ENCODE data around the gene NDUFA11.

Gene NDUFA11

DNA sequence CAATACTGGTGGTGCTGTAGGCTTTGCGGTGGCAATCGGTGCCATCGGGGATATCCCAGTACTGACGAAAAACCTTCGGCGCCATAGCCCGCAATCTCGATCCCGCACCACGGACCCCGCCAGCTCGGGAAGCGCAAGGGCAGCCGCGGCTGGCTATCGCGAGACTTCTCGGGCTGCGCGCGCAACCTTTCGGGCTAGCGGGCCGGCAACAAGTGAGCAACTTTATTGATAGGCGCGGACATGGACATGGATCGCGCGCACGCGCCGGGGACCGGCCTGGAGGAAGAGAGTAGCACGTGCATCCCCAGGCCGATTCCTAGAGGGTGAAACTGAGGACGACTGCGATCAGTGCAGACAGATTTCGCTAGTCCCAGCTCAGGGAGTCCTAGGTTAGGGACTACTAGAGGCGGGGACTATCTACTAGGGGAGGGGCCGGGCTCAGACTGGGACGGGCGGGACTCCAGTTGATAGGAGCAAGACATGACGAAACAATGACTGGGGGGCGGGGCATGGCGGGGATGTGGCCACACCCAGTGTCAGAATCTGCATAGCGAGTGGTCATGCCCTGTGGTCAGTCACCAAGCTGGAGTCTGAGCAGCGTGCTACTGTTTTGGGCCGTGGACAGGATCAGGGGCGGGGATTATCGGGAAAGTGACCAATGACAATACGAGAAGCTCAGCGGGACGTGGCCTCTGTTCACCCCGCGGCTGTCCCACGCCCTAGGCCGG lies at the start of gene NDUFA11:
NDUFA11 (minus strand) TSS at position 167 of the 728 bp plus-strand sequence; CDS start at position 85, 82 bp downstream.
- no peak for DNase-seq (ENCODE audit: low read depth)

DNA sequence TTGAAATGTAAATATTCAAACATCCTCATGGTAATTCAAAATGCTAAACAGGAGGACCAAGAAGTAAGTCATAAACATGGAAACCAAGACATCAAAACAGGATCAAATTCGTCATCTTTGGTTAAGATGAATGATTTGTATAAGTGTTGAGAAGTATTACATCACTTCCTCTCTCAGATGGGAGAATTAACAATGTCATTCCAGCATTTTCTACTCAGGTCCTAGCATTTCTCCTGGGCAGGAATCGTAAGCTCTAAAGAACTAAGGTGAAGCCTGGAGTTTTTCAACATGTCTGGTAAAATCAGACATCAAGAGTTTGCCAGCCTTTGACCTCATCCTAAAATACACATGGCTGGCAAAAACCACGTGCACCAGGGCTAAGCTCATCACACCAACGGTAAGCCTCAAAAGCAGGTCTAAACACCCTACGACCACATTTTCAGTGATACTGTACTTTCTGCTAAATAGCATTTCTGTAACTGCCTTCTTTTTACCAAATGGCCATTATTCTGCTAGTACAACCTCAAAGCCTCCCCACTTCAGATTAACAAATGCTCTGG lies 49.5 kb upstream of the NDUFA11 start:
- peak; percentile 64 for DNase-seq (ENCODE audit: low read depth)

DNA sequence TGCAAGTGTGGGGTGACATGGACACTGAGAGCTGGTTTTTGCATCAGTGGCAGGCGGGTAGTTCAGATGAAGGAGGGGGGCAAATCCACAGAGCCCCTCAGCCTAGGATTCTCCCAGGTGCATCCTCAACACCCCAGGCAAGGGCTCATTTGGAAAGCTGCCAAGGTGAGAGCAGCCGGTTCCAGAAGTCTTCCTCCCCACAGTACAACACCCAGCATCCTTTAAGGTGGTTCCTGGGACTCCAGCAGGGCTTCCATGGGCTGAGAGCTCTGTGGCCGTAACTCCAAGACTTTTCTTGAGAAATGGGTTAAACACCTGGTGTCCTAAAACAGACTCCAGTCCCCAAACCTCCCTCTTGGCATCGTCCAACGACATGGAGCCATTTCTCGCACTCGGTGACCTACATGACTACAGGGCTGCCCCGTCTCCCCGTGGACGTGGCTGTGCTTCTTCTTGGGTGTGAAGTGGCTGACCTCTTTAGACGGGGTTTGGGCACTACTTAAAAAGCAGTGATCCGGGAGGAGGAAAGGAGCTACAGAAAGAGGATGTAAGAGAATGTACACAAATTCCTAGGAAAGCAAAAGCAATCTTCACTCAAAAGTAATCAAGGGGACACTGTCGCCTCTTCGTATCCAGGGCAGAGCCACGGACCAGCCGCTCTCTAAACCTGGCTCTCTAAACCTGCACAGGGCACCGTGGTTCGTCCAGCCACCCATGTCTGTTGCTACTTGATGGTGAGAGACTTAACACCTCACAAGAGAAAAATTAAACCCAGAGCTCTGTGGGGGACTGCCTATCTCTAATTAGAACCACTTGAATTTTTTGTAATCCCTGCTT lies 48.8 kb upstream of the NDUFA11 start:
- no peak for DNase-seq (ENCODE audit: low read depth)

DNA sequence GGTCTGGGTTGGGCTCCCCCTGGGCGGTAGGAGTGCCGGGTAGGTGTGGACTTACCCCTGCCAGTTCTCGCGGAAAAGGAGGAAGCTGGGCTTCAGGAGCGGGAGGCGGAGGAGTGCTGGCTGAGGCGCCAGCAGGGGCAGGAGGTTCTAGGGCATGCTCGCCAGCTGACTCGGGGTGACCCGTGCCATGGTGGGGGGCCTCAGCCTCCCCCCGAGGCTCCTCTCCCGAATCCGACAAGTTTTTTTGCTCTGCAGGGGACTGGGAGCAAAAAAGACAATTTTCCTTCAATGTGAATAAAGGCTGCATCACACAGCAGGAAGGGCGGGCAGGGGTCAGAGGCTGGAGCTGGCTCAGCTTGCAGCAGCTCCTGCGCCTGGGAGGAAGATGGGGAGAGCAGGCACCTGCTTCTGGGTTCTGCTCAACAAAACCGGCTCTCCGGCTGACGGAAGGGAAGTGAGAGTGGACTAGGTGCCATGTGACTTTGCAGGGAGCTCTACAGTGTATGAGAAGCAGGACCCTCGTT lies 47.8 kb upstream of the NDUFA11 start:
- no peak for DNase-seq (ENCODE audit: low read depth)

DNA sequence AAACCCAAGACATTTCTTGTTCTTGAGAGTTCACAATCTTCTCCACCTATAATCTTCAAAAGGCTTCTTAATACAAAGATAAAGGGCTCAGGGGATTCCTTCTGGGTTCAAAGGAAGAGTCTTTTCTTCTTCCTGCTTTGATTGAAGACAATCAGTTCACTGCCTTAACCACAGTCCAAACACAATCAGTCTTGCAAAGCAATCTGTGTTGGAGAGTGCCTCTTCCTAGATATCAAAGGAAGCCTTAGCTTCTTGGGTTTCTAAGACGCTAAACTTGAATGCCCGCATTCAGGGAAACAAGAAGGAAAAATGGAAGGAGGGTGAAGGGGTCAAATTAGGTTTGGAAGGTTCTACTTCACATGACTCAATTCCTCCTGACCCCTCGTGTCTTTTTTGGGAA lies 47.2 kb upstream of the NDUFA11 start:
- no peak for DNase-seq (ENCODE audit: low read depth)

DNA sequence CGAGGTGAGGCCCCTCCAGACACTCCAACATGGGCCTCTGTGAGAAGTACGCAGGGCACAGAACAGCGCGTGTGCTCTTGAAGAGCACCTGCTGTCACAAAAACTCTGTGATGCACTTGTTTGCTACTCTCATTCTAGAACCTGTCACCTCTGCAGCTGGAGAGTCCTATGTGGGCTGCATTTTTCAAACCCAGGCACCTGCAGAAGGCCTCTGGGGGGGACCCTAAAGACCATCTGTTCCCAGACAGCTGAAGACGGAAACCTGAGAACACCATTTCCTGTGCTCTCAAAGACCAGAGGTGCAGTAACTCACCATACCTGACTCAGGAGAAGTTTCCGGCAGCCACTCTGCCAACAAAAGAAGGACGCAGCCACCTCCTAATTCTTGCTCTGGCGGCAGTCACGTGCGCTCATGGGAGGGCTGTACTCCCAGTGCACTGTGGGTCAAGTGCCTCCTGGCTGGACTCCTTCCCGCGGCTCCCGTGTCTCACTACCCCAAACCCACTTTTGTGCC lies 46.3 kb upstream of the NDUFA11 start:
- DNase-seq (ENCODE audit: low read depth): no peak

DNA sequence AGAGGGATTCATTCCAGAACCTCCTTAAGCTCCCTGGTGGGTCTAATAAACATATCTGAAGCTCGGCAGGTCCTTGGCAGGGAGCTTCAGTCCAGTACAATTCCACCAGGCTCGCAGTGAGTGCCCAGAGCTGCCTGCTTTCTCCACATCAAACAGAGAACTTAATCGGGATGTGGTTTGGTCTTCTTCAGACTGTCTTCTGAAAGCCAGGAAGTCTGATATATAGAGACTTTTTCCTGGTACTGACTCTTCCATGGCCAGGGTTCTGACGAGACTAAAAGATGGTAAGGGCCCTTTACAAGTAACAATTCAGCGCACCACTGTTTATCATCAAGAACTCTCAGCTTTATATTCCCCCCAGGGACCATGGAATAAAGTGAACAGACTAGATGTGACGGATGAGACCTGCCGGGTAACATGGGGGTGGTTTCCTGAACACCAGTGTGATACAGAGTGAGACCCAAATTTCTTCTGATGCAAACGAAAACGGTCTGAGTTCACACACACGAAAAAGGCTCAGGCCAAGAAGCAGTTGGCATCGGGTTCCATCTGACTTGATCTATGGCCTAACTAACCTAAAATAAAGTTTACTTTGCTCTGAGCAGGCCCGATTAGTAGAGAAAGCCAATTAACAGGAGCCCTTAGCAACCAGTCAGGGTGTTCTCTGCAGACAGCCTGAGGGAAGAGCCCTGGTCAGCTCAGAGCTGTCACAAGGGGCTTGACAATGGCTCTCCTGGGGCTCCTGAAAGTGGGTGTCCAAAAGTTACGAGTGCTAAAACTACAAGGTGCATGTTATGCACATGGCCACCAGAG lies 45.4 kb upstream of the NDUFA11 start:
- DNase-seq (ENCODE audit: low read depth): peak; percentile 48

DNA sequence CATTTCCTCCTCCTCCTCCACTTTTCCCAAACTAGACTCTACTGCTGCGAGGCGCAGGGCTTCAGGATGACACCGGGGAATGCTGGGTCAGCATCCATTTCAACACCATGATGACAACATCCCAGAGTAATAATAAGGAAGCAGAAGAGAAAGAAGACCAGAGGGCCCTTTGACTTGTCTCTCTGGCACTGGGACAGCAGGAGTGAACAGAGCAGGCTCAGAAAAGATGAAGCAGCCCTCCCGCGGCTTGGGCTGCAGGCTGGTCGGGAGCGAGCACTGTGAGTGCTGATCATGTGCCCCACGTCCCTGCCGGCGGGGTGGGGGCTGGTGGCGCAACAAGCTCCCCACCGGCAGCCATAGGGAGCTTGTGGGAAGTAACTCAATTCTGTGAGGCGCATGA lies 43.8 kb upstream of the NDUFA11 start:
- peak; percentile 81 for DNase-seq (ENCODE audit: low read depth)

DNA sequence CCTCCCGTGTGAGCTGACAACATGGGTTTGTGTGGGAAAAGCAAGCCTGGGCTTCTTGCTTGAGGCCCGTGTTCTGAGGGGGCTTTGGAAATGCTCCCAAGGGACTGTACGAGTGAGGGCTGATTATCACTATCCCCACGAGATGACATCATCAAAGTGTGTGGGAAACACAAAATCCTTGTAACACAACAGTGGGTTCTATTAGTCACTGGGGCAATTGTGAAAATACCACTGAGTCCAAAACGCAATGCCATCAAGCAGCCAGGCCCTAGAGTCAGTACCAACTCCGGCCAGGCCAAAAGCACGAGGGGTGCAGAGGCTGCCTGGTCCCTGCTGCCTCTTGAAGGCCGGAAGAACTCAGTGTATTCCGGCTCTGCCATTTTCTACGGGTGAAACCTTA lies 40.0 kb upstream of the NDUFA11 start:
- DNase-seq (ENCODE audit: low read depth): peak; percentile 82

DNA sequence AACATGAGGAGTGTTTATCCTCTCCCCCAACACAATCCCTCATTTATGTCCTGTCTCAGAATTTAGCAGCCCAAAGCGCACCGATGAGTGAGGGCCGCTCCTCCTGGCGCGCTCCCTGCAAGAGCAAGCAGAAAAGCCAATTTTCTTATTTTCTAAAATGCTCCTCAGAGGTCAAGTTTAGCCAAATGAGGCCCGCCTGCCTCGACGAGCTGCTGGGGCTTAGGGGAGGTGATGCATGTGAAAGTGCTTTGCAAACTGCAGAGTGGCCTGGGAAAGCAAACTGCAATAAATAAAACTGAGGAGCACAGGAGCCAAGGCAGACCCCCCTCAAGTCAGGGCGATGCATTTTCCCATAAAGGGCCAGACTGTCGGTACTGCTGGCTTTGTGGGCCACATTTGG lies 39.5 kb upstream of the NDUFA11 start:
- no peak for DNase-seq (ENCODE audit: low read depth)

DNA sequence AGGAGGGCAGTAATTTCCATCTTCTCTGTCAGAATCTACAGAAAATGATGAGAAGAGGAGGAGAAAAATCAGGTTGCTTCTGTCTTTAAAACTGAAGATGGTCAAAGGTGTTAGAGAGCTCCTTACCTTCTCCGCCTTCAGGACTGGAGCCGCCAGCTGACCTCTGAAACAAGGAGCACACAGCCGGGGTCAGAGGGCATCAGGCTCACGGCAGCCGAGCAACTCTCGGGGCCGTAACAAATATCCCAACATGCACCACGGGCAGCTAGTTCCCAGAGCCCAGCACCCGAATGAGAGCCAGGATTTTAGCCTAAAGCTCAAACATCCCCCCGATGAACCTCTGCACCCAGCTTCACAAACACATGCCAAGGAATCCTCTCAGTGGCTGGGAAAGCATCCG lies 38.1 kb upstream of the NDUFA11 start:
- DNase-seq (ENCODE audit: low read depth): no peak

DNA sequence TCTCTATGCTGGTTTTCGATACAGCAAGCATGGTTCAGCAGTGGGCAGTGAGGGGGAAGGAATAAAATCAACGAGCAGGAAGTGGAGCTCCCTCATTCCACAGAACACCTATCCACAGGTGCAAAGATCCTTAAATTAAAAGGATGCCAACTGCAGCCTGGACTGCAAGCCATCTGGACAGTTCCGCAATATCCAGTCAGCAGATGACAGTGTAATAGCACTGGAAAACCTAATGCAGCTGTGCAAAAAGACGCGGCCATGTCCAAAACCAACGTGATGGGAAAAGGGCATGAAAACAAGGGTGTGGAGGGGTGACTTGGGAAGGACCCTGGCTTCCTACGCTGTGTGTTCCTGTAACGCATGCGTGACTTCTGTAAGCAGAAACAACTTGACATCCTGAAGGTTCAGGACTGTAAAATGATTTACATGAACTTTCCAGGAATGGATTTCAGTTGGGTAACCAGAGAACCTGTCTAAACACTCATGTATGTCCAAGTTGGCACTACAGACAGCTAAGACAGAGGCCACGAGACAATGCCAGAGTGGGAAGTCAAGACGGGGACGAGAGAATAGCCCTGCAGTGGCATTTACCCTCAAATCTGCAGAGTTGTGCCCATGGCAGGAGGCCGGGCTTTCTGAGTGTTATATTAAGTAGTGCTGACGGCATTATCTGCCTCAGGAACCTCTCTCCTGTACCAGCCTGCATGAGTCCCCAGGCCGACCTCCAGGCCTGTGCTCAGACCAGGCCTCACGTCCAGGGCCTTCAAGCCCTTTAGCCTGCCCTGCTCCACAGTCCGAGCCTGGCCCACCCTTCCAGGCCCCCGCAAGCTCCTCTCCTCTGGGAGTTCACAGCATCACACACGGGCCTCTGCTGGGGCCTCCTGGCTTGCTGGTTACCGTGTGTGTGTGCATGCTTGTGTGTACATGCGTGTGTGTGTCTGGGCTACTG lies 36.9 kb upstream of the NDUFA11 start:
- DNase-seq (ENCODE audit: low read depth): no peak

DNA sequence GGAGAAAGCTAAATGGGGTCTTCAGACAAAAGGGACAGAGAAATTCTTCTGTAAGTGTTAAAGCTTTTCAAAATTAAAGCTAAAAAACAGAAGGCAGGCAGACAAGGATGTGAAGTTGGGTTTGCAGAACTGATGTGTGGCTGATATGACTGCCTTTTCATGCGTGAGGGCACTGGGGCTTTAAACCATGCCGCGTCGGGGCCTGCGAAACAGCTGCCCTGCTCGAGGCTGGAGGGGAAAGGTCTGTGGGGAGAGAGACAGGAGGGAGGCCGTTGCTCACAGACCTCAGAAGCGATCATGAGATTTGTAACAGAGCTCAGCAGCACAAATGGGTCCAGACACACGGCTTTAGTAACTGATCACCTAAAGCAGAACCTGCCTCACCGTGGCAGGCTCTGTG lies 34.0 kb upstream of the NDUFA11 start:
- DNase-seq (ENCODE audit: low read depth): no peak

DNA sequence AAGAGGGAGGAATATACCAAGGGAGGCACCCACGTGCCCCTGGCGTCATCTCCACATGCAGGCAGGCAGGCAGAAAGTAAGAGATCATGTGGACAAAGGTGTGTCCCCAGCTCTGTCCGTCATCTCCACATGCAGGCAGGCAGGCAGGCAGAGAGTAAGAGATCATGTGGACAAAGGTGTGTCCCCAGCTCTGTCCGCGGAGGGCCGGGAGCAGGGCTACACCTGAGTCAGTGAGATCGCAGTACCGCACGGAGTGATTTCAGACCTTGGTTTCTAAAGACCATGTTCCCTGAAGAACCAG lies 32.7 kb upstream of the NDUFA11 start:
- DNase-seq (ENCODE audit: low read depth): no peak

DNA sequence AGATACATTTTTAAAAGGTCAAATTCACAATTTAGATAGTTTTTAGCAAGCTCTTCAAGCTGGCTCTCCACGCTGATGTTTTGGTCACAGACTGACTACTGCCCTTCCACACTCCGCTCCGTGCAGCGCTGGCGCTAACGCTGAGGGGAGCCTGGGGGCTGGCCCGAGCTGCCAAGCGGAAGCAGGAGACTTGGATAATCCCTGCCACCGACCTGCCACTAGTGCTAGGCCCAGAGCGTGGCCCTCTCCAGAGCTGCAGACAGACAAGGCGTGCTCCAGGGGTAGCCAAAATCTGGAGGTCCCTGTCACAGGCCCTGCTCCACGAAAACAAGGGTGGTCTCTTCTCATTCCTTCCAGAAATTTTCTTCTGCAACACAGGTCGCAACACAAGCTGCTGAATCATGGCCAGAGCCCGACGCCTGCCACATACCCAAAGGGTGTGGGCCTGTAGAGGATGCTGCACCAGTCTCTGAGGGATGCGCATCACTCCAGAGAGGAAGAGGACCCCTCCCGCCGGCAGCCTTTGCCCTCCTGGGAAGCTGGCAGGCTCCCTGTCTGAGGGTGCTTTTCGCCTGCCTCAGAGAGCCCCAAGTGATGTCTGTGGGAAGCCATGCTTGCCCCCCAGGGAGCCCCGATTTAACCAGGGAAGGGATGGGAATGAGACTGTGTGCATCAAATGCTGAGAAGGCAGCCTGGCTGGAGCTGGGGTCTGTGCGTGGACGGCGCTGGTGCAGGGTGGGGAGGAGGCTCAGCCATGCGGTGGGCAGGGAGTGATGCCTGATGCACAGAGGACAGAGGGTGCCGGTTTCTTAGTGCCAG lies 32.1 kb upstream of the NDUFA11 start:
- DNase-seq (ENCODE audit: low read depth): no peak

DNA sequence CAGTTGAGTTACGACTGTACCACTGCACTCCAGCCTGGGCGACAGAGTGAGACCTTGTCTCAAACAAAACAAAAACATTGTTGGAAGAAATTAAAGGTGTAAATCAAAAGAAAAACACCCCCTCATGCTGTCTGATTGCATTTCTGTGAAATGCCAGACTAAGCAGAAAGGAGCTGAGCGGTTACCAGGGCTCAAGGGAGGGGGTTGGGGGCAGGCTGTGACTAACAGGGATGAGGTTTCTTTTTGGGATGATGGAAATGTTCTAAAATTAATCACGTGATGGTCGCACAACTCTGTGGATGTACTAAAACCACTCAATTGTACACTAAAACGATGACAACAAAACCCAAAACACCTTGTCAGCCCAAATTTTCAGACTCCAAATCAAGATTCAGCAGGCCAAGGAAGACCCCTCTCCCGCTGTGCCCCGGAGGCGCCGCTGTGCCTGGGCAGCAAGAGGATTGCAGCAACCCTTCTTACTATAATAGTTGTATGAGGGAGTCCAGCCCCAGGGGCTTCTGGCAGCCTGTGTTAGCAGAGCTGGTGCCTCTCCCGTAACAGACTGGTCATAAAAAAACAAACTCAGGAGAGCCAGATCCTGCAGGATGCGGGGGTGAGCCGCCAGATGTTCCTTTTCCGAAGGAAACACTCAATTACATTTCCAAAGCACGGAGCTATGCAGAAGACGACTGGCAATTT lies 31.3 kb upstream of the NDUFA11 start:
- peak; percentile 59 for DNase-seq (ENCODE audit: low read depth)

DNA sequence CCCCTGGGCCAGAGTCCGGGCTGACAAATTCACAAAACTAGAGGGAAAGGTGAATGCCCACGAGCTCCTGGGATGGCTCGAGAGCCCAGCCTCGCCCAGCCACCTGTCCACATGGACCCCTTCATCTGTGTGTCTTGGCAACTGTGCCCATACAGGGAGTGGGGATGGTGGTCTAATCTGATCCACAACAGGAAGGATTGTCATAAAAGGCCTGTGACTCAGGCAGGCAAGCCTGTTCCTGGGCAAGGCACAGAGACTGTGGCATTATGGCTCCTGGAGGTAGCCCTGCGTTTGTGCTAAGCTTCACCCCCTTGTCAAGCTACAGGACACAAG lies 30.4 kb upstream of the NDUFA11 start:
- DNase-seq (ENCODE audit: low read depth): no peak

DNA sequence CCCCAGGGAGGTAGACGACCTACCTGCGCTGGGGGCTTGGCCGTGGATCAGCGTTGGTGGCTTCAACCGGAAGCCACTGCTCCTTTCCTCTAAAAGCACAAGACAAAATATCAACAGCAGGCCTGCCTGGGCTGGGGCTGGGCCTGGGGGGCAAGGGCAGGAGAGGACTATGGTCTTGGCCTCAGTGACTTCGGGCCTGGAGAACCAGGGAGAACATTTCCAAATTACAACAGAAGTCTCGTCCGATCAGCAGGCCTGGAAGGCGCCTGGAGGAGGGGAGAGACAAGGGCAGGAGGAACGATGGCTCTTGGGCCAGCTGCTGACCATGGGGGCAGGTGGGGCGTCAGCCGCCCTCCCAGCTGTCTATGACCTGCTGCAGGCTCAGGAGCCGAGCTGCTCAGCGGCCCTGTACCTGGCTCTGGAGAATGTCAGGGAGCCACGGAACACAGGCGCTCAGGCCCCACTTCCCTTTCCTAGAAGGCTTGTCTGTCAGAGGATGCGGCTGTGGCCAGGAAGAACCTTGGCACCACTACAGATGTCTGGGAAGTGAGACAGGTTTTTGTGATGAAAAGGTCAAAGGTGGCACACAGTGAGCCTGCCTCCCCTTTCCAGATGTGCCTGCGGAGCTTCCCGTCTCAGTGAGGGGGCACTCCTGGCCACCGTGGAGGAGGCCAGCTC lies 29.9 kb upstream of the NDUFA11 start:
- DNase-seq (ENCODE audit: low read depth): no peak
